CD14-positive monocyte (primary cell): ENCODE measurements around the gene KIF16B. TPM values are rescaled to one million over a fixed set of nuclear protein-coding genes. Genes with fewer than 3 reads are reported as not detected.

Experiments
- DNase-seq, 3 donors: peaks; one replicate each; pipeline ENCODE4 v3.0.0-alpha.2; 2011 to 2022
- H2AFZ ChIP-seq: 2 replicates; pipeline ENCODE4 v1.6.0; 2012; ENCODE audit warnings: mild to moderate bottlenecking, low read depth, low read length, inconsistent platforms; ENCODE audit not compliant: insufficient read depth, poor library complexity, severe bottlenecking
- H3K27ac ChIP-seq, 2 donors: 1 replicate in 1 of 2; 2 replicates in 1 of 2; pipeline ENCODE4 v1.5.1; 2012 to 2013; ENCODE audit warnings: low read length in 2 of 2, control low read depth in 1 of 2, inconsistent platforms in 1 of 2, low read depth in 1 of 2, mild to moderate bottlenecking in 1 of 2
- H3K27me3 ChIP-seq, 2 donors: one replicate each; pipeline versions ENCODE4 v1.6.0 to v1.6.1; 2011 to 2013; ENCODE audit warnings: low read length in 2 of 2; ENCODE audit not compliant: control insufficient read depth in 2 of 2, insufficient read depth in 2 of 2
- H3K36me3 ChIP-seq, 2 donors: replicated peaks in 1 of 2; 1 replicate in 1 of 2; 2 replicates in 1 of 2; pipeline versions ENCODE4 v1.5.1 to v1.6.1; 2012 to 2013; ENCODE audit warnings: low read length in 2 of 2, control low read depth in 1 of 2, inconsistent platforms in 1 of 2, mild to moderate bottlenecking in 1 of 2; ENCODE audit not compliant: insufficient read depth in 2 of 2, control insufficient read depth in 1 of 2
- H3K4me1 ChIP-seq, 2 donors: 1 replicate in 1 of 2; 2 replicates in 1 of 2; pipeline versions ENCODE4 v1.5.1 to v1.6.1; 2012 to 2013; ENCODE audit warnings: low read length in 2 of 2, control low read depth in 1 of 2, inconsistent platforms in 1 of 2, mild to moderate bottlenecking in 1 of 2, moderate library complexity in 1 of 2; ENCODE audit not compliant: insufficient read depth in 2 of 2, control insufficient read depth in 1 of 2
- H3K4me2 ChIP-seq: replicated peaks from 2 replicates; pipeline ENCODE3; 2012; ENCODE audit warnings: low read length, moderate library complexity, mild to moderate bottlenecking; ENCODE audit not compliant: poor library complexity, severe bottlenecking; ENCODE audit errors: extremely low read depth
- H3K4me3 ChIP-seq, 3 experiments: fragments of 200-600 bp in 1 of 3; sonication (generic) in 1 of 3; replicated peaks in 1 of 3; 1 replicate in 2 of 3; 2 replicates in 1 of 3; pipeline ENCODE4 v1.5.1; 2011 to 2013; ENCODE audit warnings: low read length in 3 of 3, mild to moderate bottlenecking in 3 of 3, control low read depth in 2 of 3, low read depth in 2 of 3, inconsistent platforms in 1 of 3, moderate library complexity in 1 of 3
- H3K79me2 ChIP-seq: 2 replicates; pipeline ENCODE4 v1.6.0; 2012; ENCODE audit warnings: mild to moderate bottlenecking, control low read depth, inconsistent platforms, low read length, moderate library complexity; ENCODE audit not compliant: insufficient read depth
- H3K9ac ChIP-seq: 2 replicates; pipeline ENCODE4 v1.6.0; 2017; ENCODE audit warnings: low read length, mild to moderate bottlenecking; ENCODE audit not compliant: insufficient read depth, poor library complexity, severe bottlenecking
- H3K9me3 ChIP-seq, 2 donors: replicated peaks in 1 of 2; 1 replicate in 1 of 2; 2 replicates in 1 of 2; pipeline versions ENCODE4 v1.5.1 to v1.6.1; 2012 to 2013; ENCODE audit warnings: low read length in 2 of 2, control low read depth in 1 of 2; ENCODE audit not compliant: control insufficient read depth in 1 of 2, insufficient read depth in 1 of 2
- H4K20me1 ChIP-seq: 2 replicates; pipeline ENCODE4 v1.6.0; 2012; ENCODE audit warnings: mild to moderate bottlenecking, low read length, control low read depth, moderate library complexity; ENCODE audit not compliant: insufficient read depth
- H3K27ac Mint-ChIP-seq, 7 donors: one replicate each; pipeline ENCODE4 v1.8.0; 2020; ENCODE audit warnings: mild to moderate bottlenecking in 7 of 7, mixed read lengths in 7 of 7, moderate library complexity in 6 of 7, inconsistent platforms in 2 of 7
- H3K27me3 Mint-ChIP-seq, 3 donors: one replicate each; pipeline ENCODE4 v1.8.0; 2021 to 2022; ENCODE audit warnings: low read depth in 3 of 3, mild to moderate bottlenecking in 3 of 3, mixed read lengths in 3 of 3, moderate library complexity in 3 of 3, inconsistent platforms in 1 of 3
- H3K36me3 Mint-ChIP-seq, 2 donors: one replicate each; pipeline ENCODE4 v1.8.0; 2020; ENCODE audit warnings: mixed read lengths in 2 of 2, inconsistent platforms in 1 of 2, mild to moderate bottlenecking in 1 of 2
- H3K4me1 Mint-ChIP-seq: one replicate; pipeline ENCODE4 v1.8.0; 2020; ENCODE audit warnings: mild to moderate bottlenecking, mixed read lengths
- H3K4me3 Mint-ChIP-seq, 2 donors: one replicate each; pipeline ENCODE4 v1.8.0; 2020; ENCODE audit warnings: mild to moderate bottlenecking in 2 of 2, mixed read lengths in 2 of 2, moderate library complexity in 1 of 2
- H3K9me3 Mint-ChIP-seq, 7 donors: one replicate each; pipeline ENCODE4 v1.8.0; 2020 to 2022; ENCODE audit warnings: mixed read lengths in 7 of 7, mild to moderate bottlenecking in 6 of 7, moderate library complexity in 6 of 7, inconsistent platforms in 2 of 7
- whole genome bisulfite sequencing: methylation state at CpG from one replicate; pipeline ENCODE4 v1.1.5; 2013; ENCODE audit warnings: missing lambda C conversion rate; ENCODE audit not compliant: insufficient coverage; 5-methylcytosine and 5-hydroxymethylcytosine counted together
- intact Hi-C, 2 donors: fragments of 100-400 bp; cut with micrococcal nuclease; formaldehyde crosslinking; loops; one replicate each; pipeline versions ENCODE4 v1.15.0 to v1.15.1; 2023
- polyA plus RNA-seq, 3 donors: library from polyadenylated mRNA; depleted of rRNA in 1 of 3; unstranded in 2 of 3; stranded (reverse) in 1 of 3; fragments of 300-500 nt in 2 of 3; fragments of >200 nt in 1 of 3; fragmentation: Illumina TruSeq in 2 of 3; gene quantifications; 1 replicate in 2 of 3; 2 replicates in 1 of 3; pipeline ENCODE4 v1.2.3, GENCODE V29; 2012 to 2021
- TF ChIP-seq, protein P1 (sequence below): fragments of 200-600 bp; IDR thresholded peaks from one replicate; pipeline ENCODE4 v1.8.0; 2022; ENCODE audit warnings: antibody characterized with exemption, mild to moderate bottlenecking

Gene KIF16B
- polyA plus RNA-seq, 3 donors = 0.89 to 2.9 (median 2.8) TPM

DNA sequence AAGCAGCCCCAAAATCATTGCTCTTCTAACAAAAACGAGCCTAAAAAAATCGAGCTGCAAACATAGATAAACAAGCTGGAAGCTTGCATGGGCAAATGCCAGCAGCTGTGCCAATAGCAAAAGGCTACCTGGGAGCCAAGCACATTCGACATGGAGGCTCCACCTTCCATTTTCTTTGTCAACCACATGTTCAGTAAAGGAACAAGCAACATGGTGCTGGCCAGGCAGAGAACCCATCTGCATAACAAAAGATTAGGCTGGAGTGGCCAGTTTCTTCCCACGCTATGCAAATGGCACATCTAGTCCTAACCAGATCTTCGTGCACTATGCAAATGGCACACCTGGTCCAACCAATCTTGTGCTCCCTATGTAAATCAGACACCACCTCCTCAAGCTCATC lies 110.5 kb downstream of the KIF16B start:
- peaks cover 0 to 2% (median 0%) of the 10 kb centered on the region in 3 donors for H3K27me3 Mint-ChIP-seq
- Histone ChIP-seq H3K27me3 (no peaks in the 10 kb centered on the region), H3K27ac (no peak overlapping the region), H3K9me3 (no peaks in the 10 kb centered on the region), H3K4me2 (no peak overlapping the region), H3K9ac (no peak overlapping the region), H3K4me1 (no peaks in the 10 kb centered on the region), H2AFZ (no peak overlapping the region), H3K4me3 (no peak overlapping the region), H4K20me1 (no peaks in the 10 kb centered on the region), H3K79me2 (no peaks in the 10 kb centered on the region), H3K36me3 (no peaks in the 10 kb centered on the region)
- H3K9me3 Mint-ChIP-seq = peaks cover 0 to 11% (median 2%) of the 10 kb centered on the region in 7 donors
- intact Hi-C loops = no loop called here
- peaks cover 0 to 3% of the 10 kb centered on the region in 2 donors for H3K36me3 Mint-ChIP-seq
- H3K27ac Mint-ChIP-seq = no peak overlapping the region
- 98% methylated on average over 5 of the region's 5 CpGs for WGBS
- no peaks in the 10 kb centered on the region for H3K4me1 Mint-ChIP-seq
- no peak for DNase-seq
- no peak overlapping the region for H3K4me3 Mint-ChIP-seq
- TF ChIP-seq, protein P1, sequence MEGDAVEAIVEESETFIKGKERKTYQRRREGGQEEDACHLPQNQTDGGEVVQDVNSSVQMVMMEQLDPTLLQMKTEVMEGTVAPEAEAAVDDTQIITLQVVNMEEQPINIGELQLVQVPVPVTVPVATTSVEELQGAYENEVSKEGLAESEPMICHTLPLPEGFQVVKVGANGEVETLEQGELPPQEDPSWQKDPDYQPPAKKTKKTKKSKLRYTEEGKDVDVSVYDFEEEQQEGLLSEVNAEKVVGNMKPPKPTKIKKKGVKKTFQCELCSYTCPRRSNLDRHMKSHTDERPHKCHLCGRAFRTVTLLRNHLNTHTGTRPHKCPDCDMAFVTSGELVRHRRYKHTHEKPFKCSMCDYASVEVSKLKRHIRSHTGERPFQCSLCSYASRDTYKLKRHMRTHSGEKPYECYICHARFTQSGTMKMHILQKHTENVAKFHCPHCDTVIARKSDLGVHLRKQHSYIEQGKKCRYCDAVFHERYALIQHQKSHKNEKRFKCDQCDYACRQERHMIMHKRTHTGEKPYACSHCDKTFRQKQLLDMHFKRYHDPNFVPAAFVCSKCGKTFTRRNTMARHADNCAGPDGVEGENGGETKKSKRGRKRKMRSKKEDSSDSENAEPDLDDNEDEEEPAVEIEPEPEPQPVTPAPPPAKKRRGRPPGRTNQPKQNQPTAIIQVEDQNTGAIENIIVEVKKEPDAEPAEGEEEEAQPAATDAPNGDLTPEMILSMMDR = no peak

GRCh38 chr20:16459019-16459700 lies 114.1 kb downstream of the KIF16B start:
- Histone ChIP-seq H3K4me2 (no peak overlapping the region), H3K9me3 (no peaks in the 10 kb centered on the region), H4K20me1 (no peaks in the 10 kb centered on the region), H3K9ac (no peak overlapping the region), H3K27me3 (no peaks in the 10 kb centered on the region), H3K79me2 (no peaks in the 10 kb centered on the region), H3K4me1 (no peaks in the 10 kb centered on the region), H2AFZ (no peak overlapping the region), H3K27ac (no peak overlapping the region), H3K4me3 (no peak overlapping the region), H3K36me3 (no peaks in the 10 kb centered on the region)
- 20% methylated on average over 1 of the region's 1 CpG for WGBS
- H3K9me3 Mint-ChIP-seq = peaks cover 0 to 7% (median 0%) of the 10 kb centered on the region in 7 donors
- H3K4me1 Mint-ChIP-seq = no peaks in the 10 kb centered on the region
- H3K27me3 Mint-ChIP-seq = peaks cover 0 to 2% (median 0%) of the 10 kb centered on the region in 3 donors
- TF ChIP-seq, protein P1 = no peak
- intact Hi-C loops = no loop called here
- H3K27ac Mint-ChIP-seq = no peak overlapping the region
- DNase-seq = no peak
- no peaks in the 10 kb centered on the region for H3K36me3 Mint-ChIP-seq
- H3K4me3 Mint-ChIP-seq = no peak overlapping the region
